ENCODE measurements around the gene ARNT2.

ARNT2 gene

DNA sequence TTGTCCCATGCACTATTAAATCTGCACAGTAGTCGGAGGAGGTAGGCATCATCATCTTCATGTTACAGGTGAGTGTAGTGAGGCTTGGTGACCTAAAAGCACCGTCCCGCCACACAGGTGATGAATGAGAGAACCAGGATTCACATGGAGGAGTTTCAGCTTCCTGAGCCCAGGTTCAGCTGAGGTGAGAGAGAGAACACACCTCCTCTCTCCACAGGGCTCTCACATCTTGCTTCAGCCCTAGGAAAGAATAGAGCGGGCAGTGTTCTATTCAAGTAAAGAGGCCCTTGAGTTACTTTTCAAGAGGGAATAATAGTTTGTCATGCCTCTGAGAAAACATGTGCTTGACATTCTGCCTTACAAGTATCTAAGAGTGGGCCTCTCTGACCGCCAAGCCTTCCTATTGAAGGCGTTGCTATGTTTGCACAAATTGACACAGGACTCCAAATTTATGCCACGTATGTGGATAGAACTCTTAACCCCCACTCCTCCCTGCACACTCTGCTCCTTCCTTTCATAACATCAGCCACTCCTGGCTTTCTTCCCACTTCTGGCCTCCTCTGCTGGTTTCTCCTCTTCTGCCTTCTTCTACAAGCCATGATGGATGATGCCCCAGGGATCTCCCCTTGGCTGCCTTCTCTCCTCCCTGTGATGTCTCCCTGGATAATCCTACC is 152.6 kb downstream of the ARNT2 start:
- DNase-seq (ENCODE audit: low read depth): no peak

- no peak for DNase-seq (ENCODE audit: low read depth)
These were observed 153.5 kb downstream of the ARNT2 start for GRCh38 chr15:80557441-80558234.

GRCh38 chr15:80558631-80559319 is 154.6 kb downstream of the ARNT2 start:
- DNase-seq (ENCODE audit: low read depth): no peak

DNA sequence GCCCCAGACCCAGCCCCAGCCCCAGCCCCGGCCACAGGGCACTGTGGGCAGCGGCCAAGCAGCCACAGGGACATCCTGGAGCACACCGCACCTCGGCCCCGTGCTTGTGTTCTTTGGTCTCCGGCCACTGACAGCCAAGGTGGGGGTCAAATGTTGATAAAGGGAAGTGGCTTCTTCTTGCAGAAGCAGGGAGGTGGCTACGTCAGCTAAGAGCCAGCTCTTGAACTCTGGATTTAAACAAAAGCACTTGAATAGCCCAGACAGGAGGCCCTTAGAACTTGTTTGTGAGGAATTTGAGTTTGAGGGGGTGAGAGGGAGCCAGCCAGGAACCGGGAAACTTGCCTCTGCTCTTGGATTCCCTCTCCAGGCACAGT is 155.1 kb downstream of the ARNT2 start:
- no peak for DNase-seq (ENCODE audit: low read depth)

DNA sequence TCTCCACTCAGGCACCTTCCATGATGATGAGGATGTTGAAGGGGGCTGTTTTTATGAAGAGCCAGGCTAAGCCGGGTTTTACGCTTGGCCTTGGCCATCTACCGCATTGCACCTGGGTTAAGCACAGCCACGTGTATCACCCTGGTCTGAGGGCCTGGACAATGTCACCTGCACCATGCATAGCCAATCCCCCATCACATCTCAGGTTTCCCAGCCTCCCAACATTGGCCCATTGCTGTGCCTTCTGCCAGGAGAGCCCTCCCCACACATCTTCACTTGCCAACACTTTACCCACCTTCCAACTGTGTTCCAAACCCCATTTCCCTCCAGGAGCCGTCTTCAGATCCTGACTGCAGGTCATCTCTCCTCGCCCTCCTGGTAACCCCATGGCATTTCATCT is 155.6 kb downstream of the ARNT2 start:
- DNase-seq (ENCODE audit: low read depth): no peak

- no peak for DNase-seq (ENCODE audit: low read depth)
These were observed 156.6 kb downstream of the ARNT2 start for GRCh38 chr15:80560601-80561400.

GRCh38 chr15:80561500-80561899 is 157.3 kb downstream of the ARNT2 start:
- no peak for DNase-seq (ENCODE audit: low read depth)

DNA sequence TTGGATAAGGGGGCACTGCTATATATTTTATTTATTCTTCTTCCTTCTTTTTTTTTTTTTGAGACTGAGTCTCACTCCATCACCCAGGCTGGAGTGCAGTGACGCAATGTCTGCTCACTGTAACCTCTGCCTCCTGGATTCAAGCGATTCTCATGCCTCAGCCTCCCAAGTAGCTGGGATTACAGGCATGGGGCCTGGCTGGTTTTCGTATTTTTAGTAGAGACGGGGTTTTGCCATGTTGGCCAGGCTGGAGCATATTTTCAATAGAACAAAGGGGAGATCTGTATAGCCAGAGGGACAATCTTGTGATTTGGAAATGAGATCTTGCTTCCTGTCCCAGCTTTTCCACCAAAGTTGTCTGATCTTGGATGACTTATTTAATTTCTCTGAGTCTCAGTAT is 157.9 kb downstream of the ARNT2 start:
- DNase-seq (ENCODE audit: low read depth): no peak

GRCh38 chr15:80562846-80563245 is 158.7 kb downstream of the ARNT2 start:
- DNase-seq (ENCODE audit: low read depth): no peak

GRCh38 chr15:80563372-80563997 is 159.3 kb downstream of the ARNT2 start:
- no peak for DNase-seq (ENCODE audit: low read depth)

- DNase-seq (ENCODE audit: low read depth): no peak
These were observed 159.9 kb downstream of the ARNT2 start for GRCh38 chr15:80564056-80564455.

DNA sequence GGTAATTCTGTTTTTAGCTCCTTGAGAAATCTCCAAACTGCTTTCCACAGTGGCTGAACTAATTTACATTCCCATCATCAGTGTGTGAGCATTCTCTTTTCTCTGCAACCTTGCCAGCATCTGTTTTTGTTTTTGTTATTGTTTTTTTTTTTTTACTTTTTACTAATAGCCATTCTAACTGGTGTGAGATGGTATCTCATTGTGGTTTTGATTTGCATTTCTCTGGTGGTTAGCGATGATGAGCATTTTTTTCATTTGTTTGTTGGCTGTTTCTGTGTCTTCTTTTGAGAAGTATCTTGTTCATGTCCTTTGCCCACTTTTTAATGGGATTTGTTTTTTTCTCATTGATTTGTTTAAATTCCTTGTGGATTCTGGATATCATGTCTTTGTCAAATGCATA is 161.2 kb downstream of the ARNT2 start:
- no peak for DNase-seq (ENCODE audit: low read depth)

- DNase-seq (ENCODE audit: low read depth): no peak
These were observed 161.8 kb downstream of the ARNT2 start for GRCh38 chr15:80565988-80566387.

DNA sequence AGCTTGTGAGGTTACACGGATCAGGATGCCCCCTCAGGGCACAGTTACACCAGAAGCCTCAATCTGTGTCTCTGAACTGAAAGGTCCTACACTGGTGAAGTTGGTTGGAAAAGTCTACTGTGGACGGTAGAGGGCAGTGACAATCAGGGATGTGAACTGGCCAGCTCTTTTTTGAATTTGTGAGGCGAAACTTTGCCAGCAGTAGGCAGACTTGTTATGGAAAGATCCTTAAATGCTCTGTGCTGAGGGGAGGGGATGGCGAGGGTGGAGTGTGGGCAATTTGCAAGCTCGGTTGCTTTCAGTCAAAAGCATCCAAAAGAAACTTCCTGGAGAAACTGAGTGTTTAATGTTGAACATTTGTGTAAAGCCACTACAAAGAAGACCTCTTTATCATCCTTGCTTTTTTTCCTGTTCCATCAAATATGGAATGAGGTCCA is 163.6 kb downstream of the ARNT2 start:
- no peak for DNase-seq (ENCODE audit: low read depth)

GRCh38 chr15:80568298-80568697 is 164.1 kb downstream of the ARNT2 start:
- DNase-seq (ENCODE audit: low read depth): no peak

GRCh38 chr15:80568876-80569605 is 164.9 kb downstream of the ARNT2 start:
- DNase-seq (ENCODE audit: low read depth): no peak

DNA sequence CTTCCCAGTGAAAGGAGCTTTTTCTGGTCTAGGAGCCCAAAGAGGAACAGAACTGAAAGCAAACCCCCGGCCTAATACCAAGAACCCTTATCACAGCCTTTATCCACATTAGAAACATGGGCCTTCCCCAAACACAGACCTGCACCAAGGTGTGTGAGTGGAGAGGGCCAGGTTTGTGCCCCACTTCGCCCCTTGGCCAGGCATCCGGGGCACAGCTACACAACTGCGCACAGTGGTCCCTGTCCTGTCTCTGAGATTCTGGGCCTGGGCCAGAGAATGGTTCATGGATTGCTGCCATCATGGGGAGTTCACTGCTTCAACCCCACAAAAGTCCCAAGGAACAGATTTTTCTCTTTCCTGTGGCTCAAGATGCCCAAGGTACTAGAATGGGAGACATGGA is 165.5 kb downstream of the ARNT2 start:
- no peak for DNase-seq (ENCODE audit: low read depth)

DNA sequence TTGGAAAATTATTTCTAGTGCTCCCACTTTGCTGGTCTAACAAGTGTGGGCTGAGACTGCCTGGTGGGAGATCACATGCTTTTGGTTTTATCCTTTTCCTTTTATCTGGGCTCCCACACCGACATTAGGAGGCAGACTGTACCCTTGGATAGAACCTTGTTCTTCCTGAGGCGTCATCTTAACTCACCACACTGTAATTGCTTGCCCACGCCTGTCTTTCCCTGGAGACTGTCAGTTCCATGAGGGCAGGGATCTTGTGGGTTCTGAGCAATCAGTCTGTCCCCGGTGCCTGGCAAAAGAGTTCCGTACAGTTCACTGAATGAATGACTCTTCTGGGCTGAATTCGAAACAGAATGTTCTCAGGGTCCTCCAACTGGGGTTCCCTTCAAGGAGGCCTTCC is 166.4 kb downstream of the ARNT2 start:
- DNase-seq (ENCODE audit: low read depth): no peak

- no peak for DNase-seq (ENCODE audit: low read depth)
These were observed 168.2 kb downstream of the ARNT2 start for GRCh38 chr15:80572337-80572736.

GRCh38 chr15:80573606-80574005 is 169.4 kb downstream of the ARNT2 start:
- DNase-seq (ENCODE audit: low read depth): no peak

- no peak for DNase-seq (ENCODE audit: low read depth)
These were observed 170.4 kb downstream of the ARNT2 start for GRCh38 chr15:80574590-80574989.
